Pulmonary artery endothelial cell (primary cell): Measurements from ENCODE around the gene PKDCC. TPM values are rescaled to one million over a fixed set of nuclear protein-coding genes. Genes with fewer than 3 reads are reported as not detected.

ENCODE experiments used
- DNase-seq: peaks from one replicate; pipeline ENCODE4 v3.0.0-alpha.2; 2011; ENCODE audit warnings: low read depth, low spot score
- total RNA-seq: library from RNA; depleted of rRNA; stranded (reverse); fragments of >200 nt; gene quantifications from 2 replicates; pipeline ENCODE4 v1.2.3, GENCODE V29; 2014

PKDCC gene
- total RNA-seq, 1 donor from 2014 or later, result 3.9 TPM

DNA sequence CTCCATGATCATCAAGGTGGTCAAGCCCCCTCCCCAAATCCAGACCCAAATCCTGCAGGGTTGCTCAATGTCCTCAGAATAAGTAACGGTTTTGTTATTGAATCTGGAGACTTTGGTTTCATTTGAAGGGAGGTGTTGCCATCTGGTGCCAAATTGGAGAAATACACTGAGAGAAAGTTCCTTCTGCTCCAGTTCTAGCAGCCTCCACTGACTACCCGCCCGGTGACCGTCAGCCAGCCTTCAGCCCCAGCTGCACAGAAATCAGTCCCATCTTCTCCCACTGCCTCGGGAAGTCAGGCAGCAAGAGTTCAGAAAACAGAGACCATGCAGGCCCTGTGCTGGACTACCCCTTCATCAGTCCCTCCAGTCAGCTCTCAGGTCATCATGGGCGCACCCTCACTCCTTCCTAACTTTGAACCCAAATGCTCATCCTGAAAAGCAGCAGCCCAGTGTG lies 38.7 kb downstream of the PKDCC start:
- DNase-seq, result no peak

DNA sequence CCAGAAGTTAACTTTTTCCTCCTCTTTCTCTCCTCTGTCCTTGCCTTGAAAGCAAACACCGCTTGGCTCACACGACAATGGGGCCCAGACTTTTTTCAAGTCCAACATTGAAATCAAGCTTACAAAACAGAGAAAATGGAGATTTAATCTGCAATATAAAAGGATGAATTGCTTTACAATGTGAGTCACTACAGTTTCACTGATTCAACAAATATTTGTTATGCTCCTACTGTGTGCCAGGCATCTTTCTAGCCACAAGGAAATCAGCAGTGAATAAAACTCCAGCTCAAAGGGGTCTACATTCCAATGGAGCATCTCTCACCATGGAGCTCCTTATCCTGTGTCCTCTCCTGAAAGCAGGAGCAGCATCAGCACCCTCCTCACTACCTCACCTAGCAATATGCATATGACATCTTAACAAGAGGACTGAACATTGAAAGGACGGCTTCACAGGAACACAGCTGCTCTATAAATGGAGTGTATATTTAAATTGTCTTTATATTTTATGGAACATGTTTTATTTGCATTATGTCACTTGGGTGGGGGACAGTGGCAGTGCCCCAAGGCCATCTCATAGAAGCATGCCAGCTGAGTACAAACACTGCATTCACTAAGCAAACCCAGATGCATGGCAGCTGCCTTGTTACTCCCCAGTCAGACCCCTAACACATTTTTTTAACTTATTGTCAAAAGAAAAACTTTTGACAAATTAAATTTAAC lies 39.5 kb downstream of the PKDCC start:
- no peak for DNase-seq

DNA sequence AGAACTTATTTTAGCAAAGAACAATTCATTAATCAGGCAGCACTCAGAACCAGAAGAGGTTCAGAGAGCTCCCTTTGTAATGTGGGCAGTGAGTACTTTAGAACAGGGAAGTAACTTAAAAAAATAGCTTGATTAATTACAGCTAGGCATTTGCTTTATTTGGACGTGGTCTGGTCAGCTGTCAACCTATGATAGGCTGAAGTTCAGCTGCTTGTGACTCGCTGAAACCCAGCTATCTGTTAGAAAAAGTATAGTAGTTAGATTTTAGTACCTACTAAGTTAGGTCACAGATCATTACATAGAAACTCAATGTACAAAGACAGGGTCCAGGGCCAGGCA lies 40.0 kb downstream of the PKDCC start:
- DNase-seq, result no peak

DNA sequence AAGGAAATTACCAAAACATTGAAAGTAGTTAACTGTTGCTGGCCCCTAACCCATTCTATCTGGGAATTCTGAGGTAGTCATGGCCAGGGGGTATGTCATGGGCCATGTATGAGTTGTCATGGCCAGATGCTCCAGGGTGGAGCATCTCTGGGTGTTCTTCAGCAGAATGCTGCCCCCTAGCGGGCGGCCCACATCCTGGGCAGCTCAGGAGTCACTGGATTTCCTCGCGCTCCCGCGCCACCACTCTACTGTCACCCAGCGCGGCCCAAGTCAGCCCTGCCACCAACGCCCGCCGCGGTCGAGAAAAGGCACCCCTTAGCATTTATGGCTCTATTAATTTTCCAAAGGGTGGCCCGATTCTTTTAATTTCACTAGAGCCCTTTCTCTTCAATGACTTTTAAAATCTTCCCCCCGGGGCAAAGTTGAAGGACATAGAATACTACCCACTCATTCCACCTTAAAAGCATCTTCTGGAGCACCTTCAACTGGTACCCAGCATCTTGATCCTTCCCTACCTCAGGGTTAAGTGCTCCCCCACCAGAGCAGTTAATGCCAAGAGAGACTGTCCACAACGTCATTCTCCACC lies 41.6 kb downstream of the PKDCC start:
- DNase-seq, result no peak

DNA sequence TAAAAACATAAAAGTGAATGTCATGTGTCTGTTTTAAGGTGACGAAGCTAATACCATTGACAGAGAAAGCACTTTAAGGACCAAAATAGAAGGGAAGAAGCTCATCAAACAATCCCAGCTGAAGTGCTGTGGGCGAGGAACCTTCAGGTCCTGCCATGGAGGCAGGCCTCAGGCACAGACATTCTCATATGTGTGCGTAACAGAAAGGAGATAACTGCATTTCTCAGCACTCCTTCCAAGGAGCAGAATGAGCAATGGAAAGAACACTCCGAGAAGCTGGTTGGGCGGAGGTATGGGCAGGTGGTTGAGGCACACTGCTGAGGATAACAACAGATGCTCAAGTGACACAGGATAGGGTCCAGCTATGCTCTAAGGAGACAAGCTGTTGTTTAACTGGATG lies 42.4 kb downstream of the PKDCC start:
- DNase-seq, result no peak

DNA sequence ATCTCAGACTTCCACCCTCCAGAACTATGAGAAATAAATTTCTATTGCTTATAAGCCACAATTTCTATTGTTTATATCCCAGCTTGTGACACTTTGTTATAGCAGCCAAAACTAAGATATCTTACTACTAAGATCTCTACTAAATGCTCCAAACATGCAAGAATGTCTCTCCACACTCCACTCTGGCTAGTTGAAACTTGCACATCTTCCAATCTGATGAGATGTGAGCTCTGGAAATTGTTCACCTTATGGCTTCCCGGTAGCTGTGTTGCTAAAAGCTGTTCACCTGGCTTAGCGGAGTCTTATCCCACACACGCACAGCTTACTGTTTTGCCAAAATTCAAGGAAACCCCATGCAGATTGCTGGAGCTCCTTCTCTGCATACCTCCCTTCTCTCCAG lies 43.9 kb downstream of the PKDCC start:
- DNase-seq, result no peak

DNA sequence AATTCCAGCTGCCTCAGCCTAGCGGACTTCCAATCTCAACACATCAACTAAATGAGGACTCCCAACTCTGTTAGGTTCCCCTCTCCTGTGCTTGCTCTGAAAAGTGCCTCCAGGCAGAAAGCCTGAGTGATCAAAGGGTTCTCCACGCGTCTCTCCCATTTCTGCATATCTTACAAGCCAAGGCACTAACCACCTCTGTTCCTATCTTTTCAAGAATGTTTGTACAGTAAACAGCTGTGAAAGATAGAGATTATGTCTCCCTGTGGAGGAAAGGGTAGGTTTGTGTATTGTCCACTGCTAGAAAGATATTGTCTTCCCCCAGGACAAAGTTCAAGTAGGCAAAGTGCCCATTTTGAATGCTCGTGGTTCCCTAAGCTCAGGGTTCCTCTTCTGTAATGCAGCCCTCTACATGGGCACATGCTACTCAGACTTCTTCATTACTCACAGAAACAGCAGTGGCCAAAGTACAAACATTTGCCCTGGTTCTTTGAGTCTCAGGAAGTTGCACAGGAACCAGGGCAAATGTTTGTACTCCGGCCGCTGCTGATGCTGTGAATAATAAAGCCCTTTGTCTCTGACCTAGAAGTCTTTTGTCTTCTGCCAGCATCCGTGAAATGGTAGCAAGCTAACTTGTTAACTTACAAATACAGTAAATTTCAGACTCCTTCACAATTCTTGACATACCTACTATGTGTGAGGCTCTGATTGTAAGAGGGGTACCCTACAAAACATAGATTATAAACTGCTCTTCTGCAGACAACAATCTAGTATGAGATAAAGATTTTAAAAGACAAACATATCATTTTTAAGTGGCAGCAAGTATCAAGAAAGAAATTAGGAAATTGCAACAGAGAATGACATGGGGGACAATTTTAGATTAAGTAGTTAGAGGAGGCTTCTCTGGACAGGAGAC lies 44.5 kb downstream of the PKDCC start:
- no peak for DNase-seq

DNA sequence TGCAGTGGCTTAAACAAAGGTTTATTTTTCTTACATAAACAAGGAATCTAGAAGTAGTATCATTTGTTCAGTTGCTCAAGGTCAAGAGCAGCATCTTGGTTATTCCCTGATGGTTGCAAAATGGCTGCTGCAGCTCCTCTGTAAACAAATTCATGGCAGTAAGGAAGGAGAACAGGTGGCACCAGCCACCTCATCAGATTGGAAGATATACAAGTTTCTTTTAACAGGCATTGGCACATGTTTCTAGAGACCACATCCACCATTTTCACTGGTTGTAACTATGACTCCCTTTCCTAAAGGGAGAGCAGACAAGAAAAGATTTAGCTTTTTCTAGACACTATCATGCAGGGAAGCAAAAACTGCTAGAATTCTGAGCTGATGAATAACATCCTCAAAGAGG lies 46.3 kb downstream of the PKDCC start:
- DNase-seq, result no peak

DNA sequence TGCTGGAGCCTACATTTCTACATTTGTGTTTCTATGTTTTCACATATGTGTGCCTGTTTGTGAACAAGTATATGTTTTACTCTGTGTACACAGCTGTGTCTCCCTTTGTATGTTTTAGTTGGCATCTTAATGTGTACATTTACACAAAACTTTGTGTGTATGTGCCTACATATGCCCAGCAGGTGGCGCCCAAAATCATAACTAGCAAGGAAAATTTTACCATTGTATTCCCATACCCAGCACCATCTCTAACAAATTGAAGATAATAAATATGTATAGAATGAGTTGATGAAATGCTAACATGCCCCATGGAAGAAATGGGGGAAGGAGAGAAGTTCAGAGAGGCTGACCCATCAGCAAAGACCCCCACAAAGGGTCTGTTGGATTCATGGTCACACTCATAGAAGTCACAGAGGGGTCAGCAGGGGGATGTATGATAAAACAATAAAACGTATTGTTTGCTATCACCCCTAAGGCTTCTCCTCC lies 48.1 kb downstream of the PKDCC start:
- DNase-seq, result peak; percentile 37

DNA sequence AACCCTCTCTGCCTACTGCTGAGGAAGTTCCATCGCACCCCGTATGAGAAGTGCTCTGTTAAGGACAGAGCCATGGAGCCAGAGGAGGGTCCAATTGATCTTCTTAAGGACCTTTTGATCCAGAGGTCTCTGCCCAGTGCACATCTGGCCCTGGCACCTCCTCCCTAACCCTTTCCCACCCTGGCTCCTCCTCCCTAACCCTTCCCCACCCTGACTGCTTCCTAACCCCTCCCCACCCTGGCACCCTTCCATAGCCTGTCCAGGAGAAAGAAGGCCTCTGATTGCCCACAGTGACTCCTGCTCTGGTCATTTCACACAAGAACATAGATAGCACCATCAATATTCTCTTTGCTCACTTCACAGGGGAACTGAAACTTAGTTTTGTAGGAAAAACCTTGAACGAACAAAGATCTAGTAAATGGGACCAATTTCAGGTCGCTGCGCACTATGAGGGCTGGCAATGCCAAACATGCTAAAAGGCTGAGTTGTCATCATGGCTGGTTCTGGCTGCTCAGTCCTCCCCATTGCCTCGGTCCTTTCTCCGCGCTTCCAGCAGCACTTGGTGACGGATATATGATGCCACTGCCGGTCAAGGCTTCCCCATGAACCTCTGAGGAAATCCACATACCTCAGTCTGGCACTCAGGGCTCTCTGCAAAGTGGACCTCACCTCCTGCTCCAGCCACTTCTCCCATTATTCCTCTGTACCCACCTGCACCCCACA lies 49.2 kb downstream of the PKDCC start:
- no peak for DNase-seq

DNA sequence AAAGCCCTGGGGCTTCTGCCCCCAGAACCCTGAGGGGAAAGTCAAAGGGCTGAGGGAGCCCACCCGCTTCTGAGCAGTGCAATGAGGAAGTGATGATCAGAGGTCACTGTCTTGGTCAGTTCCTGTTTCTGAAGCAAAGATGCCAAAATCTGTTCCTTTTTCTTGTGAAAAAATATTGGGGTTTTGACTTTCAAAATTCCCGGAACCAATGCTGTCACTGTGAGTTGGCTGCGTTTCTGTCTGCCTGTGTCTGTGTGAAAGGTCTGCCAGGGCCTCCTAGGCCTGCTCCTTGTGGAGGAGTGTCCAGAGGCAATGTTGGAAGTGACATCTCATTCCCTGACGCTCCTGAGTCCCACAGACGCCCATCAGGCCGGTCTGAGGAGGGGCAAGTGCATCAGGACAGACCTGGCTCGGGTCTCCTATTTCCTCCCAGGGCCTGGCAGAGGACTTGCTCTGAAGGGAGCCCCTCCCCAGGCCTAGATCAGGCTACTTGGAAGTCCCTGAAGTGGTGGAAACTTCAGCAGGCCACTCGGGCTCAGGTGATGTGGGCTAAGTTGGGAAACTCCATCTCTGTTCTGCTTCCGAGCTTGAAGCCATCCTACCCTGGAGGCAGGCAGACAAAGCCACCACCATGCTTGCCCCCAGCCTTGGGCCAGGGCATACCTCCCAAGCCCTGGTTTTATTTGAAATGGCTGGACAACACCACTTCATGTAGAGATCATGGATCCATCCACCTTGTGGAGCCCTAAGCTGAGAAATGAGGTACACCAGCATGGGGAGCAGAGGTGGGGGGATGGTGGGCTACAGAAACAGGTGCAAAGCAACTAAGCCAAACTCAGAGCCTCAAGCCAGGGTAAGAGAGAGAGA lies 51.0 kb downstream of the PKDCC start:
- DNase-seq, result no peak

DNA sequence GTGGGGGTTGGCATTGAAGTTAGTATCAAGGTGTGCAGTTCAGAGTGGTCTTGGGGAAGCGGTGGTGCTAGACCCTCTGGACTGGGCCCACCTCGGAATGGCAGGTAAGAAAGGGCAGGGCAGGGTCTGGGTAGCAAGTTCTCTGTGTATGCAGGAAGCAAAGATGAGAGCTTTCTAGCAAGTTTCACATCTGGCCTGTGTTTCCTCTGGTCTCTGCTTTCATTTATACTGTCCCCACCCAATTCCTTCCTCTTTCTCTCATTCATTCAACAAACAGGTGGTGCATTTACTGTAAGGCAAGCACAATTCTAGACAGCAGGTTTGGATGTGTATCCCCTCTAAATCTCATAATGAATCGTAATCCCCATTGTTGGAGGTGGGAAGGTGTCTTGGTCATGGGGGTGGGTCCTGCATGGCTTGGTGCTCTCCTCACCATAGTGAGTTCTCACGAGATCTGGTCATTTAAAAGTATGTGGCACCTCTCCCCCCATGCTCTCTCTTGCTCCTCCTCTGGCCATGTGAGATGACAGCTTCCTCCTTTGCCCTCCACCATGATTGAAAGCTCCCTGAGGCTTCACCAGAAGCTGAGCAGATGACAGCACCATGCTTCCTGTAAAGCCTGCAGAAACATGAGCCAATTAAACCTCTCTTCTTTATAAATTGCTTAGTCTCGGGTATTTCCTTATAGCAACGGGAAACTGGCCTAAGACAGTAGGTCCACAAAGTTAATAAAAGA lies 51.8 kb downstream of the PKDCC start:
- DNase-seq, result no peak

DNA sequence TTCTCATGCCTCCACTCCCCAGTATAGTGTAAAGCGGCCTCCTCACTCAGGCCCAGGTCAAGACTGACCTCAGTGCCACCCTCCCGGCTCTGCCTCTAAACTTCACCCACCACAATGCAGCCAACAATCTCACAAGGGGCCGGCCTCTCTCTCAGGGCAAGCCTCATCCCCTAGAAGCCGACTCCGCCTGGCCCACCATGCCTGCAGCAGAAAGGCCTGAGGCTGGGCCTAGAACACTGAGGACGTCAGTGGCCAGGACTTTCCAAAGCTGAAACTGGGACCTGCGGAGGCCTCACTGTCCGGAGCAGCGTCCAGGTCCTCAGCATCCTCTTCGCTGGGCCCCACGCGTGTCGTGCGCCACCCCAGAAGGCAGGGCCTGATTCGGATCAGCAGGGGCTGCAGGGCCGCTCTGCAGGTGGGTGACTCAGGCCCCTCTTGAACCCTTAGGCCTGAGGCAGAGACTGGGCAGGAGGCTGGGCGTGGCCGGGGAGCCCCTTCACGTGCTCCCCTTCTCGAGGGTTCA lies 52.9 kb downstream of the PKDCC start:
- DNase-seq, result no peak

DNA sequence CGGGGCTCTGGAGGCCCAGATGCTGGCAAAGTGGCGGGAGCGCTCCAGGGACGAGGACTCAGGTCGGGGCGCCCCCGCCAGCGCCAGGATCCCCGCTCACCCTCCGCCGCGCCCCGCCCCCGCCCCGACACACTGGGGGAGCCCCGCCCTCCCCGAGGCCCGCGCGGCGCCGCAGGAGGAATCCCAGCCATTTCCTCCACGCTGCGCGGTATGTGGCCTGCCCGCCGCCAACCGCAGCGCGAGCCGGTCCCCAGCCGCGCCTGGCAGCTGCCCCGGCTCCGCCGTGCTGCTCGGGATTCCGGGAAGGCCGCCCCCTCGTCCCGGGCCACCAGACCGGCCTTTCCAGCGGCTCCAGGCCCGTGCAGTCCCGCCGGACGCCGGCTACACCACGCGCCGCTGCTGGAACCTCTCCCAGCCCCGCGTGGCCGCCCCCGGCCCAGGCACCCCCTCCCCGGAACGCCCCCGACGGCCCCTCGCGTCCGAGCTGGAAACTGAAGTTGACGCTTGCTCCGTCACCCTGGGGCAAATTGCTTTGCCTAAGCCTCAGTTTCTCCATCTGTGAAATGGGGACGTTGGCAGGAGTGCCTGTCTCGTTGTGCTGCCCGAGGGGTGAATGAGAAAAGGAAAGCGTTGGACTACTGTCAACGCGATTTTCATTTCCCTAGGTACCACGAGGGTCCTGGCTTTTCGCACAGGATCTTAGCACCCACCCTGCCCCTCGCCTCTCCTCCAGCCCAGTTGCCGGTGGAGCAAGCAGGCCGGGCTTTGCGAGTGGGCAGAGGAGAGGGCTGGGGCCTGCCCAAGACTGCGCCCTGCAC lies 53.6 kb downstream of the PKDCC start:
- no peak for DNase-seq

DNA sequence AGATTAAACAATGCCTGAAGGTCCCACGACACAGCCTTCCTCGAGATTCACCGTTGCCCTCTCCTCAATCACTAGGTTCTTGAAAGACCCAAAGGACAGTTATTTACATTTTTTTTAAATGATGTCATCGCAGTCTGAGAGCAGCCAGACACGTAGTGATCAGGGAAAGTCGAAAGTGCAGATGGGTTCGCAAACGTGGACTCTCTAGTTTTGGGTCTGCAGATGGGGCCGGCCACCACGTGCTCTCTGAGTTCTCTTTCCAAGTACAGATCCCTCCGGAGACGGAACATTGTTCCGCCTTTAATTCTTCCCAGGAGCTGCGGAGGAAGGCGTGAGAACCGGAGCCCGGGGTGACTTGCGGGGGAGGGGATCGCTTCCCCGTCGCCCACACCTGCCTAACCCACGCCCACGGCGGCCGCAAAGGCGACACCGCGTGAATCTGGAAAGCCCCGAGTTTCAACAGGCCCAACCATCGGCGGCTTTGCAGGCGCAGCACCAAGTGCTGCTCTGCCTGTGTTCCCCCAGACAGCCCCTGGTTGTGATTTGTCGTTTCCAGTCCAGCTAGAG lies 54.3 kb downstream of the PKDCC start:
- no peak for DNase-seq

DNA sequence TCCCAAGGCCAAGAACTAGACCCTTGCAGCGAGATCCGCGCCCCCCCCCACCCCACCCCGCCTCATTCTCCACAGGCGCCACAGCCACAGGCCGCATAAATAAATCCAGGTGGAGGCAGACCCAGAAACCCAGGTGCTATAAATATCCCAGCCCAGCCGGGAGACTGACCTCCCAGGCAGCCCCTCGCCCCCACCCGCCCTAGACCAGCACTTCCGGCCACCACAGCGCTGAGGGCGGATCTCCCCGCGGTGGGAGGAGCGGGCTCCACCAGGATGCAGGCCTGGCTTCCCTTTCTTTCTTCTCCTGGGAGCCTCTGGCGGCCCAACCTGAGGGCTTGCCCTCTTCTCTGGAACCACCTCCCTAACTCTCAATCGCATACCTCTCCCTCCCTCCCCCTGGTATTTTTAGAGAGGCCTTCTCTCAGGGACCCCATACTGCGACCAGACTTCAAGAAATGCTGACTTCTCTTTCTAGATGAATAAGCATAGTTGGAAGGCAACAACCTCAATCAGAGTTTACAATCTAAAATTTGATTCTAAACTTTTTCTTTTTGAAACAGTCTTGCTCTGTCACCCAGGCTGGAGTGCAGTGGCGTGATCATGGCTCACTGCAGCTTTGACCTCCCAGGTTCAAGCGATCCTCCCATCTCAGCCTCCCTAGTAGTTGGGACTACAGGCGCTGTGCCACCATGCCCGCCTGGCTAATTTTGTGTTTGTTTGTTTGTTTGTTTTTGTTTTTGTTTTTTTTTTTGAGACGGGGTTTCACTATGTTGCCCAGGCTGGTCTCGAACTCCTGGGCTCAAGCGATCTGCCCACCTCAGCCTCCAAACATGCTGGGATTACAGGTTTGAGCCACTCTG lies 55.0 kb downstream of the PKDCC start:
- DNase-seq, result no peak

DNA sequence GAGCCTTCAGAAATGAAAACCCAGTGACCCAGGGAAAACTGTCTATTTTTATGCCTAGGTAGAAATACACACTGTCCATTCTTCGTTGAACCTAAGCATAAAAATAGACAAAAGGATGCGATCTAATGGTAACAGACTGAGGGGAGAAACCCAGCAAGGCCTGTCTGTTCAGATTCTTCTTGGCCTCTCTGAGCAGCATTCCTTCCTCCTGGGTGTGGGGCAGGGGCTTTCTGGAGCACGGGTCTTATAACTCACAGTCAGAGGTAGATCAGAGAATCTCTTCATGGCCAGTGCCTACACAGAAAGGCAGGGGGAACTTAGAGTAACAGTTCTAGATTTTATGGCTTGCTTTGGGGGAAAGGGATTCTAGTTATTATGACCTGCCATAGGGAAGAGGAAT lies 56.0 kb downstream of the PKDCC start:
- no peak for DNase-seq

DNA sequence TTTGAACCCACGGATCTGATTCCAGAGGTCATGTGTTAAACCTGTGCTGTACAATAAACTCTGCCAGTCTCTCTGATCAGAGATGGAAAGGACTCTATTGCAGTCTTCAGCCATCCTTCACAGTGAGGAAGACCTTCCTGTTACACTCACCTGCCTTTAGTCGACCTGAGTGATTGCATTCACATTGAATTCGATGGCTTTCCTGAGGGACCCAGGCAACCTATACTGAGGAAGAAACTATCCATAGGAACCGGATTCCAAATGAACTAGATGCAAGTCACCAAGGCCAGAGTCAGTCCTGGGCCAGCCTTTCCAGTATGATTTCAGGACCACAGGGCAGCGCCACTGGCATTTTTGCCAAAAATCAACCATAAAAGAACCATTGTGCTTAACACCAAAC lies 56.8 kb downstream of the PKDCC start:
- no peak for DNase-seq
